H9 (cell line): ENCODE measurements around the gene FANCC. TPM values are rescaled to one million over a fixed set of nuclear protein-coding genes. Genes with fewer than 3 reads are reported as not detected.

Experiments used
- DNase-seq: peaks from one replicate; pipeline ENCODE4 v3.0.0-alpha.2; 2017
- H2AFZ ChIP-seq: one replicate; pipeline ENCODE4 v1.6.1; 2013; ENCODE audit warnings: mild to moderate bottlenecking, low read length, control low read depth, moderate library complexity
- H2AK5ac ChIP-seq: 2 replicates; pipeline ENCODE4 v1.6.1; 2013; ENCODE audit warnings: low read length, control low read depth, mixed read lengths; ENCODE audit not compliant: insufficient read length
- H2BK120ac ChIP-seq: one replicate; pipeline ENCODE4 v1.6.1; 2013; ENCODE audit warnings: low read depth, mild to moderate bottlenecking, low read length, control low read depth, inconsistent platforms; ENCODE audit not compliant: poor library complexity, severe bottlenecking
- H2BK12ac ChIP-seq: 2 replicates; pipeline ENCODE4 v1.6.1; 2013; ENCODE audit warnings: low read length, control low read depth, mixed read lengths, low read depth; ENCODE audit not compliant: insufficient read length
- H2BK15ac ChIP-seq: 2 replicates; pipeline ENCODE4 v1.6.1; 2013; ENCODE audit warnings: low read depth, low read length, control low read depth
- H2BK20ac ChIP-seq: one replicate; pipeline ENCODE4 v1.6.1; 2013; ENCODE audit warnings: low read depth, mild to moderate bottlenecking, low read length, control low read depth, inconsistent platforms; ENCODE audit not compliant: poor library complexity, severe bottlenecking
- H2BK5ac ChIP-seq: 2 replicates; pipeline ENCODE4 v1.6.1; 2013; ENCODE audit warnings: low read length, control low read depth, mixed read lengths; ENCODE audit not compliant: insufficient read length
- H3K14ac ChIP-seq: 2 replicates; pipeline ENCODE4 v1.6.1; 2013; ENCODE audit warnings: low read length, control low read depth; ENCODE audit not compliant: insufficient read depth
- H3K18ac ChIP-seq: 2 replicates; pipeline ENCODE4 v1.6.1; 2013; ENCODE audit warnings: low read depth, mild to moderate bottlenecking, mixed read lengths, low read length, control low read depth; ENCODE audit not compliant: insufficient read length
- H3K23ac ChIP-seq: 2 replicates; pipeline ENCODE4 v1.6.1; 2013; ENCODE audit warnings: low read length, control low read depth, mixed read lengths, low read depth; ENCODE audit not compliant: insufficient read length
- H3K23me2 ChIP-seq: 2 replicates; pipeline ENCODE4 v1.6.1; 2013; ENCODE audit warnings: low read depth, mild to moderate bottlenecking, mixed read lengths, low read length, control low read depth; ENCODE audit not compliant: insufficient read length, poor library complexity, severe bottlenecking
- H3K27ac ChIP-seq: 2 replicates; pipeline ENCODE4 v1.5.1; 2013; ENCODE audit warnings: low read length, control low read depth, mixed read lengths, low read depth; ENCODE audit not compliant: insufficient read length
- H3K27me3 ChIP-seq: 2 replicates; pipeline ENCODE4 v1.6.1; 2013; ENCODE audit warnings: low read length, control low read depth, inconsistent platforms; ENCODE audit not compliant: insufficient read depth
- H3K4ac ChIP-seq: 2 replicates; pipeline ENCODE4 v1.6.1; 2013; ENCODE audit warnings: low read depth, mild to moderate bottlenecking, control low read depth, inconsistent platforms, low read length, moderate library complexity
- H3K4me1 ChIP-seq: 2 replicates; pipeline ENCODE4 v1.6.1; 2013; ENCODE audit warnings: low read length, control low read depth, inconsistent platforms; ENCODE audit not compliant: insufficient read depth
- H3K4me2 ChIP-seq: 2 replicates; pipeline ENCODE4 v1.6.1; 2013; ENCODE audit warnings: low read length, control low read depth, mixed read lengths; ENCODE audit not compliant: insufficient read length, insufficient read depth
- H3K56ac ChIP-seq: 2 replicates; pipeline ENCODE4 v1.6.1; 2013; ENCODE audit warnings: low read depth, mild to moderate bottlenecking, mixed read lengths, low read length, control low read depth; ENCODE audit not compliant: insufficient read length
- H3K79me1 ChIP-seq: 2 replicates; pipeline ENCODE4 v1.6.1; 2013; ENCODE audit warnings: low read depth, mild to moderate bottlenecking, moderate library complexity, low read length, control low read depth, inconsistent platforms; ENCODE audit not compliant: insufficient read depth, poor library complexity, severe bottlenecking
- H3K79me2 ChIP-seq: 2 replicates; pipeline ENCODE4 v1.6.1; 2013; ENCODE audit warnings: low read length, control low read depth, inconsistent platforms; ENCODE audit not compliant: insufficient read depth
- H3K9ac ChIP-seq: 2 replicates; pipeline ENCODE4 v1.6.1; 2013; ENCODE audit warnings: low read length, control low read depth, mixed read lengths; ENCODE audit not compliant: insufficient read length; ENCODE audit errors: extremely low read depth
- H3K9me3 ChIP-seq: one replicate; pipeline ENCODE4 v1.6.1; 2013; ENCODE audit warnings: low read depth, low read length, inconsistent platforms; ENCODE audit not compliant: control insufficient read depth
- H3T11ph ChIP-seq: one replicate; pipeline ENCODE4 v1.6.1; 2013; ENCODE audit warnings: mild to moderate bottlenecking, low read length, control low read depth, inconsistent platforms
- H4K20me1 ChIP-seq: one replicate; pipeline ENCODE4 v1.6.1; 2013; ENCODE audit not compliant: control insufficient read depth, insufficient read length, insufficient read depth
- H4K5ac ChIP-seq: 2 replicates; pipeline ENCODE4 v1.6.1; 2013; ENCODE audit warnings: low read depth, mild to moderate bottlenecking, mixed read lengths, low read length, control low read depth; ENCODE audit not compliant: insufficient read length
- H4K8ac ChIP-seq: replicated peaks from 2 replicates; pipeline ENCODE4 v1.6.1; 2013; ENCODE audit warnings: low read length, control low read depth, mixed read lengths, low read depth; ENCODE audit not compliant: insufficient read length
- H4K91ac ChIP-seq: 2 replicates; pipeline ENCODE4 v1.6.1; 2013; ENCODE audit warnings: low read depth, mild to moderate bottlenecking, moderate library complexity, mixed read lengths, low read length, control low read depth; ENCODE audit not compliant: insufficient read length
- H3K27ac Mint-ChIP-seq, 3 experiments: 2 replicates in 2 of 3; 3 replicates in 1 of 3; pipeline ENCODE4 v1.8.0; 2020 to 2021; ENCODE audit warnings: mixed read lengths in 3 of 3, mild to moderate bottlenecking in 1 of 3, moderate library complexity in 1 of 3
- H3K27me3 Mint-ChIP-seq: 2 replicates; pipeline ENCODE4 v1.8.0; 2021; ENCODE audit warnings: low read depth, mild to moderate bottlenecking, moderate library complexity, mixed read lengths
- H3K36me3 Mint-ChIP-seq, 3 experiments: 2 replicates in 2 of 3; 3 replicates in 1 of 3; pipeline ENCODE4 v1.8.0; 2020 to 2021; ENCODE audit warnings: low read depth in 3 of 3, mixed read lengths in 3 of 3; ENCODE audit not compliant: insufficient read depth in 1 of 3
- H3K4me1 Mint-ChIP-seq, 2 experiments: 2 replicates each; pipeline ENCODE4 v1.8.0; 2020; ENCODE audit warnings: mixed read lengths in 2 of 2
- H3K4me3 Mint-ChIP-seq, 2 experiments: 2 replicates in 1 of 2; 3 replicates in 1 of 2; pipeline ENCODE4 v1.8.0; 2020 to 2021; ENCODE audit warnings: mild to moderate bottlenecking in 2 of 2, mixed read lengths in 2 of 2, moderate library complexity in 1 of 2
- H3K9me3 Mint-ChIP-seq, 2 experiments: 2 replicates in 1 of 2; 3 replicates in 1 of 2; pipeline ENCODE4 v1.8.0; 2020; ENCODE audit warnings: mild to moderate bottlenecking in 2 of 2, mixed read lengths in 2 of 2, moderate library complexity in 1 of 2
- WGBS: extraction: QIAGEN DNeasy Blood & Tissue Kit; methylation state at CpG from one replicate; pipeline ENCODE4 v1.1.7; 2013; ENCODE audit warnings: missing lambda C conversion rate, low lambda C conversion rate, mixed read lengths; ENCODE audit not compliant: insufficient read length; ENCODE audit errors: extremely low coverage; 5-methylcytosine and 5-hydroxymethylcytosine counted together
- total RNA-seq: library from RNA; stranded (reverse); gene quantifications from 2 replicates; pipeline ENCODE4 v1.2.1, GENCODE V29; 2021
- TF ChIP-seq, protein P1 (sequence below): fragments of 200-600 bp; sonication (generic); conservative IDR thresholded peaks from 3 replicates; pipeline ENCODE4 v1.8.0; 2021; ENCODE audit warnings: antibody characterized with exemption, mild to moderate bottlenecking

The FANCC gene
- total RNA-seq, 1 experiment from 2014 or later, result 14.6 TPM

DNA sequence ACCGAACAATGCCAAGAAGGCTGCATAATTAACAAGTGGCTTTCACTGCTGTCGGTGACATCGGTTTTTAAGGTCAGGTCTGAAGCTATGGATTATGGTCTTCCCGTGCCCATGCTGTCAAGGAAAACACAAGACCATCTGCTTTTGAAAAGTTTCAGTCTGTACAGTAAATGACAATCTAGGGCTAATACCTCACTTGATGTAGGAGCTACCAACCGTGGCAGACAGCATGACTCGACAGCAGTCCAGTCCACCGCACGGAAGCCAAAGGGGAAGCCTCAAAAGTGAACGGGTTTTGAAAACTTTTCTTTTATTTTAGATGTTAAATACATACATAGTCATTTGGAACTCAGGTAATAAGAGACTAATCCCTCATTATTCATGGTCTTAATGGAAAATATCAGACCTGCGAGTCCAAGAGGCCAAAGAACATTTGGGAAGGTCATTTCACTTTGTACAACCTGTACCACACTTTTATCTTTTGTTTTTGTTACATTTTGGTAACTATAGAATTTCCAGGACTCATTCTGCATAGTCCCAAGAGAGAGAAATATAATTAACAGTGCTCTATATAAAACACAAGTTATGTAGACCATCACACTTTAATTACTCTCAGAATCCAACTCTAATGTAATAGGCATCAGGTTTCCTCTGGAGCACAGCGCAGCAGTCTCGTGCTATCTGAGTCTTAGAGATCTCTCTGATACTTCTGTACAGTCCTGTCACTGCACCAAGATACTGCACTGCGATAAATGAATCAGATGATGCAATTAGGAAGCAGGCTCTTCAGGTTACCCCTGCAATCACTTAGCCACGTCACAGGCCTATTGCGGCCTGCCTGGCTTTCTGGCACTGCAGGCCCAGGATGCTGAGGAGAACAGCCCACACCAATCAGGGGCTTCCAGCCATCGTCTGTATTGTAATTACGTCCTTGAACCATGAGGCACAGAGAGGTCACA lies 184.9 kb downstream of the FANCC start:
- no peak overlapping the region for H2BK5ac ChIP-seq
- H3K27ac ChIP-seq, result no peak overlapping the region
- peaks cover 36 to 44% of the 10 kb centered on the region in 2 experiments for H3K4me1 Mint-ChIP-seq
- H2AK5ac ChIP-seq, result no peak overlapping the region
- no peaks in the 10 kb centered on the region for H3K27me3 ChIP-seq
- no peak for DNase-seq
- H3T11ph ChIP-seq, result no peak overlapping the region
- TF ChIP-seq, protein P1, sequence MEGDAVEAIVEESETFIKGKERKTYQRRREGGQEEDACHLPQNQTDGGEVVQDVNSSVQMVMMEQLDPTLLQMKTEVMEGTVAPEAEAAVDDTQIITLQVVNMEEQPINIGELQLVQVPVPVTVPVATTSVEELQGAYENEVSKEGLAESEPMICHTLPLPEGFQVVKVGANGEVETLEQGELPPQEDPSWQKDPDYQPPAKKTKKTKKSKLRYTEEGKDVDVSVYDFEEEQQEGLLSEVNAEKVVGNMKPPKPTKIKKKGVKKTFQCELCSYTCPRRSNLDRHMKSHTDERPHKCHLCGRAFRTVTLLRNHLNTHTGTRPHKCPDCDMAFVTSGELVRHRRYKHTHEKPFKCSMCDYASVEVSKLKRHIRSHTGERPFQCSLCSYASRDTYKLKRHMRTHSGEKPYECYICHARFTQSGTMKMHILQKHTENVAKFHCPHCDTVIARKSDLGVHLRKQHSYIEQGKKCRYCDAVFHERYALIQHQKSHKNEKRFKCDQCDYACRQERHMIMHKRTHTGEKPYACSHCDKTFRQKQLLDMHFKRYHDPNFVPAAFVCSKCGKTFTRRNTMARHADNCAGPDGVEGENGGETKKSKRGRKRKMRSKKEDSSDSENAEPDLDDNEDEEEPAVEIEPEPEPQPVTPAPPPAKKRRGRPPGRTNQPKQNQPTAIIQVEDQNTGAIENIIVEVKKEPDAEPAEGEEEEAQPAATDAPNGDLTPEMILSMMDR, result no peak
- no peak overlapping the region for H3K4ac ChIP-seq
- no peaks in the 10 kb centered on the region for H3K9me3 ChIP-seq
- H3K27me3 Mint-ChIP-seq, result peaks cover 6% of the 10 kb centered on the region; the same call in 1 of the 2 replicates
- no peaks in the 10 kb centered on the region for H3K79me2 ChIP-seq
- H3K9me3 Mint-ChIP-seq, result no peaks in the 10 kb centered on the region
- H3K14ac ChIP-seq, result no peak overlapping the region; the same call in 1 of the 2 replicates
- H4K5ac ChIP-seq, result no peak overlapping the region
- H3K36me3 Mint-ChIP-seq, result peaks cover 0 to 2% (median 0%) of the 10 kb centered on the region in 3 experiments; a peak in 1 of 7 replicates
- no peak overlapping the region for H3K18ac ChIP-seq
- H2BK20ac ChIP-seq, result no peak overlapping the region
- no peak overlapping the region for H3K56ac ChIP-seq
- H2BK120ac ChIP-seq, result no peak overlapping the region
- peaks cover 10% of the 10 kb centered on the region; the same call in 1 of the 2 replicates for H3K4me1 ChIP-seq
- H3K4me3 Mint-ChIP-seq, result no peak overlapping the region
- no peak overlapping the region for H2AFZ ChIP-seq
- no peak overlapping the region for H3K9ac ChIP-seq
- no peak overlapping the region; a peak in 1 of 7 replicates for H3K27ac Mint-ChIP-seq
- no peak overlapping the region for H2BK15ac ChIP-seq
- no CpG with 5 or more reads among the region's 17 CpGs for WGBS
- H4K91ac ChIP-seq, result no peak overlapping the region
- H3K79me1 ChIP-seq, result no peaks in the 10 kb centered on the region
- no peak overlapping the region for H4K8ac ChIP-seq
- no peaks in the 10 kb centered on the region for H3K23me2 ChIP-seq
- no peak overlapping the region for H3K23ac ChIP-seq
- H4K20me1 ChIP-seq, result no peaks in the 10 kb centered on the region
- H2BK12ac ChIP-seq, result no peak overlapping the region
- no peak overlapping the region for H3K4me2 ChIP-seq
